GM18526 (cell line): Measurements from ENCODE around the gene CP.

Source experiments
- POLR2A ChIP-seq: IDR thresholded peaks from 3 replicates; pipeline ENCODE4 v1.6.1; 2011; ENCODE audit not compliant: insufficient read length; ENCODE audit errors: extremely low read depth

The CP gene

DNA sequence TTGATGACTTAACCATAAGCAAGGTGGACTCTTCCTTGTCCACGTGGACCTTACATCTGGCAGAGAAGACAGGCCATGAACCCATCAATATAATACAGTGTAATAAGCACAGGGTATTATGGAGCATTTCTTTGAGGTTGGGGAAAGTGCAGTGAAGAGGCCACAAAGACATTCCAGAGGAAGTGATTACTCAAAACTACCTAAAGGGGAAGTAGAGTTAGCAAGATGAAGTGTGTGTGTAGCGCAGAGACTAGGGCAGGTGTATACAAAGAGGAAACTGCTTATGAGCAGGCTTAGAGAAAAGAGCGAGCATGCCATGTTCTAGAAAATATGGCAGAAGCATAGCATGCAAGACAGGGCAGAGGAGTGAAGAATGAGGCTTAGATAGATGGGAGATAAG is 17.9 kb downstream of the CP start:
- TF ChIP-seq POLR2A, result no peak

- TF ChIP-seq POLR2A, result no peak
These were observed 22.2 kb downstream of the CP start for GRCh38 chr3:149199474-149199873.

DNA sequence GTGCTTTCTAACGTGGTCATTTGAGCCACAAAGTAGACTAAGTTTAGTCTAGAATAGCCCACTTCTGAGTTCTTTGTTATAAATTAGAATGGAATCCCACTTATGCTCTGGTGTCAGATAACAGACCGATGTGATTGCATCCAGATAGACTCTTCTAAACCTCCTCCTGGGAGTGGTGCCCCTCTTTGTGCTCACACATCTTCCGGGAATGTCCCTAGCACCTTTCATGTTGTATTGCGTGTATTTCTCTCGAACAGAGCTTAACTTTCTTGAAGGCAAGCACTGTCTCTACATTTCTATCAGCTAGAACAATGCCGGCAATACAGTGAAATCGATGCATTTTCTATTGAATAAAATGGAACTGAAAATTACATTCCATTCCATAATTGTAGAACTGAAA is 23.0 kb downstream of the CP start:
- TF ChIP-seq POLR2A, result no peak

DNA sequence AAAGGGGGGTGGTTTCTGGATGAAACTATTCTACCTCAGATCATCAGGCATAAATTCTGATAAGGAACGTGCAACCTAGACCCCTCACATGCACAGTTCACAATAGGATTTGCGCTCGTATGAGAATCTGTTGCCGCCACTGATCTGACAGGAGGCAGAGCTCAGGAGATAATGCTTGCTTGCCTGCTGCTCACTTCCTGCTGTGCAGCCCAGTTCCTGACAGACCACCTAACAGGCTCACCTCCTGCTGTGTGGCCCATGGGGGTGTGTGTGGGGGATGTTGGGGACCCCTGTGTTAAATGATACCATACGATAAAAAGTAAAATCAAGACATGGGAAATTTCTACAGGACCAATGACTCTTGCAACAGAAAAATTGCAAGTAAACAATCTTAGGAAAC is 24.0 kb downstream of the CP start:
- TF ChIP-seq POLR2A, result no peak

- no peak for TF ChIP-seq POLR2A
These were observed 26.4 kb downstream of the CP start for GRCh38 chr3:149195221-149195620.

DNA sequence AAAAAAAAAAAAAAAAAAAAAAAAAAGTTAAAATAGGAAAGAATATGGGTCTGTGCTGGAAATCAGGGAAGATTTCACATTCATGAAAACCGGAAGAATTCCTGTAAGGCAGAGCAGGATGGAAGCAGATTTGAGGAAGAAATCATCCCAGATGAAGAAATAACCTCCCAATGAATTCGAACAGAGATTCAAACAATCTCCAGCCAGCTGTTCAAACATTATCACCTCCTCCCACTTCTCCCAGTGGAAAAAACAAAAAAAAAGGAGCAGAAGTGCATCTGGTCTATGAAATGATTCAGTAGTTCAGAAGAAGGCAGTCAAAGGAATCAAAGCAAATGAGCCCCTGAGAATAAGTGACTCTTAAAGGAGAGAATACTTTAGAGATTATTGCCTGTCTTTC is 33.1 kb downstream of the CP start:
- TF ChIP-seq POLR2A, result no peak

DNA sequence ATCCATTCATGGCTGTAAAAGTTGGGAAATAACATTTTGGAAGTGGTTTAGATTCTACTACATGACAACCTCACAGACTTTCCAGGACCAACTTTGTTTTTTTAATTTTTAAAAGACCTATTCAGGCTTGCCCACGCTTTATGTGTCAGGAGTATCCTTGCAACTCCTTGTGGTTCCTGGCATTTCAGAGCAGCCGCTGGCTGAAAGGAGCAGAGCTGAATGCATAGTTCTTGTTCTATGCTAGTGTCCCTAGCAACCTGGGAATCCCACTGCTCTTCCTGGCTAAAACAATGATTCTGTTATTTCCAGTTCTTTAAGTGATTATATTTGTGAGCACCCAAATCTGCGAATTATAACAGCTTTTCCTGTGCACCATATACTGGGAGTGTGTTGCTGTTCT is 34.9 kb downstream of the CP start:
- TF ChIP-seq POLR2A, result no peak

GRCh38 chr3:149186219-149186618 is 35.4 kb downstream of the CP start:
- no peak for TF ChIP-seq POLR2A

DNA sequence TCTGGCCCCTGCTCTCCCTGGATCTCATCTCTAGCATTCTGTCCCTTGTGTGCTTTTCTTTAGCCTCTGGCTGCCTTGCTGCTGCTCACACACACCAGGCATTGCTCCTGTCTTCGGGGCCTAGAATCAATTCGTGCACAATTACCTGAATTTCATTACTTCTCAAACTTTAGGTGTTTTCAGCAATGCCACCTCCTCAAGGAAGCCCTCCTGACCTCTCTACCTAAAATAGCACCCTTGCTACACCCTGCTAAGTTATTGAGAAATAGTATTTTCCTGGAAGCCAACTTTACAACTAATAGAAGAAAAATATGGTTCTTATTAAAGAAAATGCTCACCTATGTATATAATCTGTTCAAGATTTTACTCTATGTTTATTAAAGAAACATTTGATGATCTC is 40.4 kb downstream of the CP start:
- TF ChIP-seq POLR2A, result no peak

DNA sequence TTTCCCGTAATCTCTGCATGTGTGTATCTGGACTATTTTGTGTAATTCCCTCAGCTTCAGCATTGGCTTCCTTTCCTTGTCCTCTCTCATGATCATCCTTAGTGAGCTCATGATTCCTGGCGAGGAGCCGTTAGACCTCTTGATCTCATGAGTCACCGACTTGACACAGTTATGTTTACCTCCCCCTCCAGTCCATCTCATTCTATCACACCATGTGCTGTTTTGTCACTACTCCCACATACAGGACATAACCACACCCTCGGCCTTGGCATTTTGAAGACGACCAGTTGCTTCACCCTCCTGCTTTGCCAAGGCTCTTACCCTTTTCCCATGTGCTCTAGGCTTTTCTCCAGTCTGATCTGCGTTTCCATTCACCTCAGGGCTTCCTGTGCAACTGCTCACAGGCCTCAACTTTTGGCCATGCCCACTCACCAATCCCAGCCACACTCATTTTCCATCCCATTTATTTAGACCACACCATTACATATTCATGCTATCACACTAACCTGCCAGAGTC is 41.5 kb downstream of the CP start:
- TF ChIP-seq POLR2A, result no peak

DNA sequence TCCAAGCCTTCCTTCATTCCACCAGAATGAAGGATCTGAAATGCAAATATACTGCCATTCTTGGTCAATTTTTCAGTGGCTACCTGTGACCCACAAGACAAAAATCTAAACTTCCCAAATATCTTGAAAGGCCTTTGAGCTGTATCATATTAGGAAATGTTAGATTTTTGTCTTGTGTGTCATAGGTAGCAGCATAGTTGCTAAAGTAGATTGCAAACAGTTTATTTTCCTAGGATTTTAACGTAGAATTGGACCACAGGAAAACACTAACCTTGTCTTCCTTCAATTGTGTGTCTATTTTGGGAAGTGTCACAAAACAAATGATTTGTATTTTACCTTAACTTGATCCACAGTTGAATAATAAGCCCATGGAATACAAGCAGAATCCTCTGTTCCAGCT is 42.4 kb downstream of the CP start:
- no peak for TF ChIP-seq POLR2A

DNA sequence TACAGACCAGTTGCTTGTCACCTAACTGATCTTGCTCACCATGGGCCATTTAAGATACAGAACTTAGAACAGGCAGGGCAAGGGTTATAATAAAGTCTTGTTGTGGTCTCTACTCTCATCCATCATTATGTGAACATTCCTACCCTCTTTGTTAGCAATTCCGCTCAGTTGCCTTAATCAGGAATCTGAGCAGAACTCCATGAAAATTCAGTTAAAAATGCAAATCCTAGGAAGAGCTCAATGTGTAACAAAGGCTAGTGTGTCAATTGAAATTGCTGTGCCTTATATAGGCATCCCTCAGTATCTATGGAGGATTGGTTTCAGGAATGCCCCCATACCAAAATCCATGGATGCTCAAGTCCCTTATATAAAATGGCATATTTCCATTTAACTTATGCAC is 44.5 kb downstream of the CP start:
- TF ChIP-seq POLR2A, result no peak

DNA sequence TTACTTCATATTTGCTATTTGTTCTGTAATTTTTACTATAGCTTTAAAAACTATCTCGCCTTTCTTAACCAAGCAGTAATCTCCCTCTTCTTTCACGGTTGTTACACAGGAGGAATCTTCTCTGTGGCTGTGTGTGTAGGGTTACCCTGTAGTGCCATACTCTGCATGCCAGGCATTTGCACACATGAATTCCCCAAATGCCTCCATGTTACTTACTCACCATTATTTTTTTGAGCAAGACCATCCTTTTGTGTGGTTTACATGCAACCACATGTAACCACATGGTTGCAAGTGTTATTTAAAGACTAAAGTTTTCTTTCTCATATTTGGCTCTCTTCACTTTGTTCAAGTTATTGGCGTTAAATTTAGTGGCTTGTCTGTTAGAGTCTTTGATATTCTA is 46.7 kb downstream of the CP start:
- no peak for TF ChIP-seq POLR2A

DNA sequence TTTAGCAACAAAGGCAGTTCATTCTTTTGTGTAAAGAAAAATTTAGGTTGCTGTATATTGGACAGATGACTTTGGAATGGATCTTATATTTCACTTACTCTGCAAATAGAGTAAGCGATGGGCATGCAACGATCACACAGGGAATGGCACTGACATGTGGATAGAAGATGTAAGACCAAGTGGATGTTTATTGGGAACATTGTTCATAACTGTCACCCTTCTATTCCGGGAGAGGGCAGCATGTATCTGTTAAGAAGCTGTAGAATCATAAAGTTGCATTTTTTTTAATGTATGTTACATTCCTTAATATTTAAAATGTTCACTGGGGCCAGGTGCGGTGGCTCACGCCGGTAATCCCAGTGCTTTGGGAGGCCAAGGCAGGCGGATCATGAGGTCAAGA is 51.0 kb downstream of the CP start:
- TF ChIP-seq POLR2A, result no peak

DNA sequence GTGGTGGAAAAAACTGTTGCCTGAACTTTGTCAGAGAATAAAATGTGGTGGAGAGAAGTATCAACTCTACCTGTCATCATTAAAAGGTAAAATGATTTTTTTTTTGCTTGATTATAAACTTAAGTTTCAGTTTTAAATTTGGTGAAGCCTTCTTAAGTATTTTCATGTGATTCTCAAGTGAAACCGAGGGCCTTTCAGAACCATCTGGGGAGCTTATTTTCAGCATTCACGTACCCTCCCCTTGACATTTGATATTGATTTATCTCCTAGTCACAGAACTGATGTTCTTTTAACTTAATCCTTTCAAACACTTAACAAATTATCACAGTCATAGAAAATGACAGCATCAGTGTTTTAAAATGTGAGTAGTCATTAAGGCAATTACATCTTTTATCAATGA is 53.7 kb downstream of the CP start:
- no peak for TF ChIP-seq POLR2A

DNA sequence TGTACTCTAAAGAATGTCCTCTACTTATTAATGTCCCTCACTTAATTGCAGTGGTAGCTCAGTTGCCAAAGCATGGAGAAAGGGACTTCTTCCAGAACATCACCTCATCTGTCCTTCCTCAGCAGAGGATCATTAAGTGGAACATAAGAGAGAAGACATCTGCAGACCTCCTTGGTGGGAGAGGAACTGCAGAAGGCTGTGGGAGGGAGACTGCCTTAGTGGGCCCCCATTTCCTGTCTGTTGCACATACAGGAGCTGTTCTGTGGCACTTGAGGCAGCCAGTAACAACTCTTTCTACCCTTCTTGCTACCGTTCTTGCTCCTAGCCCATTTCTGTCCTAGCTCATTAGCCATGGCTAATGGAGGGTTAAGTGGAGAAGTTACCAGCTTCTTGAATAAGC is 58.6 kb downstream of the CP start:
- TF ChIP-seq POLR2A, result no peak

GRCh38 chr3:149162007-149162406 is 59.6 kb downstream of the CP start:
- TF ChIP-seq POLR2A, result no peak

DNA sequence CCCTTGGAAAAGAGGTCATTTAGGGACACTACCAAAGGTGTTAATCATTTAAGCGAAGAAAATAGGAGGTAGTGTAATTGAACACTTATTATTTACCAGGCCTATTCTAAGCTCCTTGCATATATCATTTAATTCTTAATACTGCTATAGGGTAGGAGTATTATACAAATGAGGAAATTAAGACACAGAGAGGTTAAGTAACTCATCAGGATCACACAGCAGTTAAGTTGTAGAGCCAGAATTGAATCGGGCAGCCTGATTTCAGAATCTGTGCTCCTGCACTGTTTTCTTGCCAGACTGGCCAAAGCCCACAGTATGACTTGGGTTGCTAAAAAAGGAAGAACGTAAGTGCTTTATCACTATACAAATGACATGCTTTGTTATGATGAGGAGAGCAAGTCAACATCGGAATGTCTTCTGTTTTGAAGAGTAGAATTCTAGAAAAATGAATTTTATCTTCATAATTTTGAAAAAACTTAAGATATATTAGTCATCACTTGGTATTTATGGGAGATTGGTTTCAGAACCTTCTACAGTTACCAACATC is 60.8 kb downstream of the CP start:
- TF ChIP-seq POLR2A, result no peak
